Lung (tissue), 12 donors: Measurements from ENCODE around the gene LEPROT. TPM values are rescaled to one million over a fixed set of nuclear protein-coding genes. Genes with fewer than 3 reads are reported as not detected.
A peak's percentile ranks its signal among the peaks of the same experiment; 100 is the strongest.

Source experiments
- ATAC-seq: fragments of 200-7000 bp; cut with Tn5 transposase; one replicate; pipeline ENCODE4 v1.9.1; 2020; ENCODE audit warnings: moderate number of reproducible peaks; ENCODE audit not compliant: insufficient read depth, low FRiP score
- DNase-seq, 3 donors: peaks; one replicate each; pipeline ENCODE4 v3.0.0-alpha.2; 2013 to 2017
- H3K27ac ChIP-seq, 2 donors: one replicate each; pipeline ENCODE4 v1.5.1; 2013; ENCODE audit warnings: mild to moderate bottlenecking in 2 of 2, moderate library complexity in 2 of 2, control low read depth in 1 of 2, inconsistent platforms in 1 of 2, low read depth in 1 of 2, low read length in 1 of 2
- H3K27me3 ChIP-seq, 3 donors: one replicate each; pipeline ENCODE4 v1.5.1; 2013; ENCODE audit warnings: low read length in 2 of 3; ENCODE audit not compliant: control insufficient read depth in 3 of 3, insufficient read depth in 3 of 3
- H3K36me3 ChIP-seq, 4 donors: one replicate each; pipeline ENCODE4 v1.5.1; 2013; ENCODE audit warnings: low read length in 4 of 4, mild to moderate bottlenecking in 1 of 4, moderate library complexity in 1 of 4; ENCODE audit not compliant: control insufficient read depth in 4 of 4, insufficient read depth in 4 of 4
- H3K4me1 ChIP-seq, 5 donors: one replicate each; pipeline ENCODE4 v1.5.1; 2013; ENCODE audit warnings: low read length in 5 of 5, mild to moderate bottlenecking in 2 of 5, moderate library complexity in 1 of 5; ENCODE audit not compliant: control insufficient read depth in 5 of 5, insufficient read depth in 5 of 5
- H3K4me3 ChIP-seq: one replicate; pipeline ENCODE4 v1.5.1; 2013; ENCODE audit warnings: mild to moderate bottlenecking, control low read depth, moderate library complexity
- H3K9ac ChIP-seq, 2 donors: one replicate each; pipeline ENCODE4 v1.5.1; 2013; ENCODE audit warnings: low read length in 2 of 2, control low read depth in 1 of 2; ENCODE audit not compliant: insufficient read depth in 1 of 2
- H3K9me3 ChIP-seq, 4 donors: one replicate each; pipeline ENCODE4 v1.5.1; 2013; ENCODE audit warnings: low read length in 3 of 4, mild to moderate bottlenecking in 1 of 4, moderate library complexity in 1 of 4; ENCODE audit not compliant: control insufficient read depth in 4 of 4, insufficient read depth in 3 of 4
- WGBS, 2 donors: extraction: QIAGEN DNeasy Blood & Tissue Kit; methylation state at CpG; one replicate each; pipeline ENCODE4 v1.1.7; 2013; 5-methylcytosine and 5-hydroxymethylcytosine counted together
- polyA plus RNA-seq, 2 donors: library from polyadenylated mRNA; stranded (reverse); fragments of 200-250 nt; gene quantifications; one replicate each; pipeline ENCODE4 v1.2.1, GENCODE V29; 2013
- total RNA-seq, 2 donors: library from RNA; depleted of rRNA in 1 of 2; stranded (reverse); fragments of >200 nt in 1 of 2; gene quantifications; one replicate each; pipeline ENCODE4 v1.2.1, GENCODE V29; 2014 to 2021
- TF ChIP-seq, protein P1 (sequence below): IDR thresholded peaks from 2 replicates; pipeline ENCODE4 v1.5.1; 2012; ENCODE audit warnings: mild to moderate bottlenecking; ENCODE audit errors: control extremely low read depth, extremely low read depth
- donor health status: control.
- donor health status: control.
- donor health status: Bipolar disorder and iron deficiency.
- donor health status: healthy.
- donor health status: DM: yes; HTN: yes; CAD: no.

LEPROT gene
- total and polyA plus RNA-seq, 4 donors: 43.0 to 88.6 (median 68.5) TPM

GRCh38 chr1:65423884-65424572 lies 3.6 kb downstream of the LEPROT start:
- Histone ChIP-seq H3K27me3 (no peaks in the 10 kb centered on the region), H3K27ac (no peak overlapping the region), H3K4me3 (no peak overlapping the region), H3K4me1 (peaks cover 8 to 24% (median 11%) of the 10 kb centered on the region in 5 donors), H3K9ac (no peak overlapping the region), H3K9me3 (no peaks in the 10 kb centered on the region), H3K36me3 (peaks cover 11 to 26% (median 20%) of the 10 kb centered on the region in 4 donors)
- 61 to 63% methylated on average over 2 of the region's 2 CpGs for WGBS, 2 donors
- TF ChIP-seq, protein P1, sequence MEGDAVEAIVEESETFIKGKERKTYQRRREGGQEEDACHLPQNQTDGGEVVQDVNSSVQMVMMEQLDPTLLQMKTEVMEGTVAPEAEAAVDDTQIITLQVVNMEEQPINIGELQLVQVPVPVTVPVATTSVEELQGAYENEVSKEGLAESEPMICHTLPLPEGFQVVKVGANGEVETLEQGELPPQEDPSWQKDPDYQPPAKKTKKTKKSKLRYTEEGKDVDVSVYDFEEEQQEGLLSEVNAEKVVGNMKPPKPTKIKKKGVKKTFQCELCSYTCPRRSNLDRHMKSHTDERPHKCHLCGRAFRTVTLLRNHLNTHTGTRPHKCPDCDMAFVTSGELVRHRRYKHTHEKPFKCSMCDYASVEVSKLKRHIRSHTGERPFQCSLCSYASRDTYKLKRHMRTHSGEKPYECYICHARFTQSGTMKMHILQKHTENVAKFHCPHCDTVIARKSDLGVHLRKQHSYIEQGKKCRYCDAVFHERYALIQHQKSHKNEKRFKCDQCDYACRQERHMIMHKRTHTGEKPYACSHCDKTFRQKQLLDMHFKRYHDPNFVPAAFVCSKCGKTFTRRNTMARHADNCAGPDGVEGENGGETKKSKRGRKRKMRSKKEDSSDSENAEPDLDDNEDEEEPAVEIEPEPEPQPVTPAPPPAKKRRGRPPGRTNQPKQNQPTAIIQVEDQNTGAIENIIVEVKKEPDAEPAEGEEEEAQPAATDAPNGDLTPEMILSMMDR: no peak
- DNase-seq (no peak), ATAC-seq (no peak)

- Histone ChIP-seq H3K27me3 (no peaks in the 10 kb centered on the region), H3K4me3 (no peak overlapping the region), H3K9me3 (no peaks in the 10 kb centered on the region), H3K27ac (peak overlapping the region in 1 of 2 donors; percentile 49), H3K4me1 (peaks cover 8 to 21% (median 11%) of the 10 kb centered on the region in 5 donors), H3K9ac (no peak overlapping the region), H3K36me3 (peaks cover 11 to 26% (median 20%) of the 10 kb centered on the region in 4 donors)
- ATAC-seq (no peak), DNase-seq (no peak)
- 66 to 84% methylated on average over 1 of the region's 1 CpG for WGBS, 2 donors
- TF ChIP-seq, protein P1: no peak
Measured at GRCh38 chr1:65424573-65424889, 4.1 kb downstream of the LEPROT start.

- Histone ChIP-seq H3K9ac (no peak overlapping the region), H3K27ac (no peak overlapping the region), H3K4me3 (no peak overlapping the region), H3K36me3 (peaks cover 11 to 29% (median 22%) of the 10 kb centered on the region in 4 donors), H3K4me1 (peaks cover 8 to 25% (median 11%) of the 10 kb centered on the region in 5 donors), H3K9me3 (no peaks in the 10 kb centered on the region), H3K27me3 (no peaks in the 10 kb centered on the region)
- WGBS, 2 donors: 96% methylated on average over 2 of the region's 2 CpGs
- DNase-seq: no peak
- ATAC-seq: no peak
- TF ChIP-seq, protein P1: no peak
Measured at GRCh38 chr1:65425006-65425405, 4.5 kb downstream of the LEPROT start.
